WI38 (cell line): ENCODE data around the gene ZSWIM7.

Experiments used
- H3K4me3 ChIP-seq: 2 replicates; pipeline ENCODE4 v1.5.1; 2011; ENCODE audit warnings: low read depth, mild to moderate bottlenecking, control low read depth, low read length
- CTCF ChIP-seq: IDR thresholded peaks from 2 replicates; pipeline ENCODE4 v1.5.1; 2012; ENCODE audit warnings: low read depth, mild to moderate bottlenecking, control low read depth, low read length

ZSWIM7 gene

GRCh38 chr17:15973834-15974233 lies 25.7 kb downstream of the ZSWIM7 start:
- TF ChIP-seq CTCF = no peak
- H3K4me3 ChIP-seq = no peak overlapping the region

- no peak for TF ChIP-seq CTCF
- H3K4me3 ChIP-seq = no peak overlapping the region
These were observed 26.5 kb downstream of the ZSWIM7 start for GRCh38 chr17:15973016-15973415.

GRCh38 chr17:15972497-15972951 lies 27.0 kb downstream of the ZSWIM7 start:
- TF ChIP-seq CTCF = no peak
- no peak overlapping the region for H3K4me3 ChIP-seq

- TF ChIP-seq CTCF = no peak
- H3K4me3 ChIP-seq = no peak overlapping the region
These were observed 27.6 kb downstream of the ZSWIM7 start for GRCh38 chr17:15971882-15972281.

- H3K4me3 ChIP-seq = no peak overlapping the region
- TF ChIP-seq CTCF = no peak
These were observed 28.3 kb downstream of the ZSWIM7 start for GRCh38 chr17:15971098-15971678.

GRCh38 chr17:15970500-15970899 lies 29.0 kb downstream of the ZSWIM7 start:
- no peak for TF ChIP-seq CTCF
- H3K4me3 ChIP-seq = no peak overlapping the region

GRCh38 chr17:15969463-15969862 lies 30.0 kb downstream of the ZSWIM7 start:
- no peak for TF ChIP-seq CTCF
- no peak overlapping the region for H3K4me3 ChIP-seq
